ENCODE results near the gene G0S2.

G0S2 gene

GRCh38 chr1:209657140-209657879 is 17.9 kb upstream of the G0S2 start:
- no peak overlapping the region for H3K27ac ChIP-seq
- TF ChIP-seq CTCF (conservative IDR thresholded peaks at IDR 0.05), result no peak

GRCh38 chr1:209657918-209658317 is 17.3 kb upstream of the G0S2 start:
- TF ChIP-seq CTCF (conservative IDR thresholded peaks at IDR 0.05), result no peak
- no peak overlapping the region for H3K27ac ChIP-seq

- no peak overlapping the region for H3K27ac ChIP-seq
- no peak for TF ChIP-seq CTCF (conservative IDR thresholded peaks at IDR 0.05)
Observed at GRCh38 chr1:209659909-209660308, 15.3 kb upstream of the G0S2 start.

GRCh38 chr1:209661071-209661470 is 14.1 kb upstream of the G0S2 start:
- no peak for TF ChIP-seq CTCF (conservative IDR thresholded peaks at IDR 0.05)
- H3K27ac ChIP-seq, result no peak overlapping the region

GRCh38 chr1:209662879-209663327 is 12.3 kb upstream of the G0S2 start:
- no peak for TF ChIP-seq CTCF (conservative IDR thresholded peaks at IDR 0.05)
- no peak overlapping the region for H3K27ac ChIP-seq

- no peak for TF ChIP-seq CTCF (conservative IDR thresholded peaks at IDR 0.05)
- H3K27ac ChIP-seq, result no peak overlapping the region
Observed at GRCh38 chr1:209667103-209667502, 8.1 kb upstream of the G0S2 start.

GRCh38 chr1:209667708-209668107 is 7.5 kb upstream of the G0S2 start:
- no peak for TF ChIP-seq CTCF (conservative IDR thresholded peaks at IDR 0.05)
- H3K27ac ChIP-seq, result no peak overlapping the region
